Epithelial cell of proximal tubule (primary cell): ENCODE measurements around the gene CLEC2B. TPM values are rescaled to one million over a fixed set of nuclear protein-coding genes. Genes with fewer than 3 reads are reported as not detected.
A peak's percentile ranks its signal among the peaks of the same experiment; 100 is the strongest.

Experiments
- DNase-seq: peaks from one replicate; pipeline ENCODE4 v3.0.0-alpha.2; 2011; ENCODE audit warnings: low read depth
- H3K4me3 ChIP-seq: 2 replicates; pipeline ENCODE4 v1.5.1; 2011; ENCODE audit warnings: low read depth, mild to moderate bottlenecking, low read length
- total RNA-seq: library from RNA; depleted of rRNA; stranded (reverse); fragments of >200 nt; gene quantifications from 2 replicates; pipeline ENCODE4 v1.2.3, GENCODE V29; 2015
- TF ChIP-seq, protein P1 (sequence below): conservative IDR thresholded peaks from 2 replicates; pipeline ENCODE4 v1.5.1; 2012; ENCODE audit warnings: low read depth, mild to moderate bottlenecking, low read length

CLEC2B gene
- total RNA-seq, result not detected in 2 replicates

DNA sequence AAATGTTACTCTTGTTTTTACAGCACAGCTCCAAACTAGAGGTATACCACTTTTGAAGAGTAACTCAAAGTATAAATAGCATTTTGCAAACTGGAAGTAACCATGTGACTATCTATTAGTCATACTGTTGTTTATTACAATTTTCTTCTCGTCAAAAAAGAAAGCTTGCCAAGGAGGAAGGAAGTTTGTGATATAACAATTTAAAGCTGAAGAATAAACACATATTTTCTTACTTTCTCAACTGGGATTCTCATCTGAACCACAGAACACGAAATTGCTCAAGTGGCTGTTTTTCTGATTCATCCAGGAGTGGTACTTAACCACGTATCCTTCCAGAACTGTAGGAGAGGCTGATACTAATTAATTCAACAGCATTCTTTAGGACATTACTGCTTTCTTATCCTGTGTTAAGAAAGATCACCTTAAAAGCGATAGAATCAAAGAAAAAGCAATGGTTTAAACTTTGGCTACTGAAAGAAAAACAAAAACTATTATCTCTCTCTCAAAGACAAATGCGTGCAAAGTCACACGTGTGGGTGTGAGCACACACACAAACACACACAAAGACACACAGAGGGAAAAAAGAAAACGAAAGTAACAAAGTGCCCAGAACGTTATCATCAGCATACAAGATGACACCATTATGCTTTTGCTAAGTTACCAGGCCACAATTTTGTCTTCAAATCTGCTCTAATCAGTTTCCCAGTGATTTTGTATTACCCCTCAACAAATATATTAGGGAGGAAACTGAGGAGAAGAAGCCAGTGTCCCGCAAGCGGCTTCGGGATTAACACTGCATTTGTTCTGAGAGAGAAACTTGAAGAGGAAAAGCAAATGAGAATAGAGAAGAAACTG lies at the start of gene CLEC2B:
TSS of gene CLEC2B (minus strand) at position 48 of the 855 bp plus-strand sequence.
- peak within 1 kb of the TSS; percentile 45 for H3K4me3 ChIP-seq
- DNase-seq, result peak; percentile 39
- TF ChIP-seq, protein P1, sequence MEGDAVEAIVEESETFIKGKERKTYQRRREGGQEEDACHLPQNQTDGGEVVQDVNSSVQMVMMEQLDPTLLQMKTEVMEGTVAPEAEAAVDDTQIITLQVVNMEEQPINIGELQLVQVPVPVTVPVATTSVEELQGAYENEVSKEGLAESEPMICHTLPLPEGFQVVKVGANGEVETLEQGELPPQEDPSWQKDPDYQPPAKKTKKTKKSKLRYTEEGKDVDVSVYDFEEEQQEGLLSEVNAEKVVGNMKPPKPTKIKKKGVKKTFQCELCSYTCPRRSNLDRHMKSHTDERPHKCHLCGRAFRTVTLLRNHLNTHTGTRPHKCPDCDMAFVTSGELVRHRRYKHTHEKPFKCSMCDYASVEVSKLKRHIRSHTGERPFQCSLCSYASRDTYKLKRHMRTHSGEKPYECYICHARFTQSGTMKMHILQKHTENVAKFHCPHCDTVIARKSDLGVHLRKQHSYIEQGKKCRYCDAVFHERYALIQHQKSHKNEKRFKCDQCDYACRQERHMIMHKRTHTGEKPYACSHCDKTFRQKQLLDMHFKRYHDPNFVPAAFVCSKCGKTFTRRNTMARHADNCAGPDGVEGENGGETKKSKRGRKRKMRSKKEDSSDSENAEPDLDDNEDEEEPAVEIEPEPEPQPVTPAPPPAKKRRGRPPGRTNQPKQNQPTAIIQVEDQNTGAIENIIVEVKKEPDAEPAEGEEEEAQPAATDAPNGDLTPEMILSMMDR, result no peak

DNA sequence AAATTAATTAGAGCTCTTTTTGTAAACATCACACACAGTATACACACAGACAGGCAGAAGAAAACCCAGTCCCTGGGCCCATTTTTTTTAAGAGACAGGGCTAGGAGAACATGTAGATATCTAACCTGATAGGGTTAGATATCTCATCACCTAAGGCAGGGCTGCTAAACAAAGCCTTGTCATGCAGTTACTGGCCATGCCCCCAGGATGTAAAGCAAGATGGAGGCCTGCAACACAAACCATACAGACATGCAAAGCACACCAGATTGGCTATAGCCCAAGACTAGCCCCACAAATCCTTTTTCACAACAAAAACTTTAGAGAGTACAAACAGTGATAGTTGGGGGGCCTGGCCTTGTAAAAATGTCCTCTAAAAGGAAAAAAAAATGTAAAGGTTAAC lies 42.6 kb upstream of the CLEC2B start:
- TF ChIP-seq, protein P1, result no peak
- no peak for DNase-seq
- no peak overlapping the region for H3K4me3 ChIP-seq

DNA sequence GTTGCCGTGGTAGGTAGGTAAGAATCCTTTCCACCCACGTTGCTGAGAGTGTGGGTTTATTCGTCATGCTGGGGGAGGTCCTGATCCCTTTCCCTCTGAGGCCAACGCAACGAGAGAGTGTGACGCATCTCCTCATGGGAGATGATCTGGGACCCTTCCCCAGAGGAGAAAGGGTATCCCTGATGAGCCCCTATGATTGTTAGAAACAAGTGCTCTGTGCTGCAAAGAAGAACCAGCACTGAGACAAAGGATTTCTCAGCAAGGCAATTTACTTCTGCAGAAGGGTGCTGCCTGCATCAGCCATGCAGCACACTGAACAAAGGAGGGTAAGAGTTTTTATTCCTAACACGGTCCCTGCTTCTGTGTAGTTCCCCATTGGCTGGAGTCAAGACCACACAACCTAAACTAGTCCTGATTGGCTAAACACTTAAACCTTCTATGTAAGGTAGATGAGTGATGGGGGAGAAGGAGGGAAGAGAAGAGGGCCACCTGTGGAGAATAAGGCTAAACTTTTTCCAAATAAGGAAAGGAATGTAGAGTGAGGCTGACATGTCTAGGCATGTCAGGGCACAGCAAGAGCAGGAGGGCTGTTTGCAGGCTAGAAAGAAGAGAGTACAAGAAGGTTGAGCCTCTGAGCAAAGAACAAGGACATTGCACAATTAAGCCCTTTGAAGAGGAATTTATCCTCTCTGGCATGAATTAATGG lies 41.7 kb upstream of the CLEC2B start:
- DNase-seq, result no peak
- TF ChIP-seq, protein P1, result no peak
- H3K4me3 ChIP-seq, result no peak overlapping the region

DNA sequence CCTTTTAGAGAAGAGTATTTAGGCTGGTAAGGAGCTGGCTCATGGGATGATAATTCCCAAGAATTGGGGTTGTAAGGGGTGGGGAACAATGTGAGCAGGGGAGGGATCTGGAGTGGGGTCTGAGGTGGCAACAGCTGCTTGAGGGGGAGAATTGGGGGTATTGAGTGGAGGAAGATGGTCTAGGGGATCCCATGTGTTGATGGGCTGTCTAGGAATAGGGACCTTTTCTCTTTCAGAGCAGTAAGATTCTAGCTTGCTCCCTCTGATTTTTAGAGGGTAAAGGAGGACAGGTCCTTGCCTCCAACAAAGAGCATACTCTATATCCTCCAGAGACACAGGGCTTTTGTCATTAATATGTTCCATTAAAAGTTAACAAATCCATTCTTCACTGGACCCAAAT lies 40.6 kb upstream of the CLEC2B start:
- no peak overlapping the region for H3K4me3 ChIP-seq
- no peak for DNase-seq
- TF ChIP-seq, protein P1, result no peak

DNA sequence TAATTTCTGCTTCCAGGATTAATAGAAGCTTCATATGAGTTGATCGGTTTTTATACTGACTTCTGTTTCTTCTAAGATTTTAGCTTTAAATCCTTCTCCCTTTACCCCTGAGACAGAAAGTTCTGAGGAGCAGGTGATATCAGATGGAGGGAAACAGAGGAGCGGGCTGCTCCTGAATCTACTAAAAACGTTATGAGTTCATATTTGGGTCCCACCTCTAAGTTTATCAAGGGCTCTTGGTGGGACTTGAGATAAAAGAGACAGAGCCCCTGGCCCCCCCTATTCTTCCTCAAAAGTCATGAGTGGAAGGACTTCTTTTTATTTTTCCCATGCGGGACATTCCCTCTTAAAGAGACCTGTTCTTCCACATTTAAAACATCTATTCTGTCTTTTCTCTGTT lies 39.2 kb upstream of the CLEC2B start:
- DNase-seq, result no peak
- no peak overlapping the region for H3K4me3 ChIP-seq
- TF ChIP-seq, protein P1, result no peak

DNA sequence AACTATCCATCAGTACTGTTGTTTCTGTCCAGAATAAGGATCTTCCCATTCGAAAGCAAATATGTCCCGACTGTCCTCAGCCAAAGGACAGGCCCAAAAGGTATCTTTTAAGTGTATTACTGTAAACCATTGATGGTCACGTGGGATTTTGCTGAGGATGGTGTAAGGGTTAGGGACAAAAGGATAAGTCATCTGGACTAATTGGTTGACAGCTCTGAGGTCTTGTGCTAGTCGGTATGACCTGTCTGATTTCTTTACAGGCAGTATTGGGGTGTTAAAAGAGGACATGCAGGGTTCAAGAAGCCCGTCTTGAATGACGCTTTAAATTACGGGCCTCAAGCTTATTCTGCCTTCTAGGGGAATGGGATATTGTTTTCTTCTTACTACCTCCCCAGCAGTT lies 38.6 kb upstream of the CLEC2B start:
- H3K4me3 ChIP-seq, result no peak overlapping the region
- DNase-seq, result no peak
- TF ChIP-seq, protein P1, result no peak
